GM12801 (cell line): ENCODE results near the gene ABCC4.

Experiments
- TF ChIP-seq, protein P1 (sequence below): IDR thresholded peaks from one replicate; pipeline ENCODE4 v1.5.1; 2011; ENCODE audit warnings: control low read depth; ENCODE audit not compliant: insufficient read length; ENCODE audit errors: extremely low read depth

The ABCC4 gene

DNA sequence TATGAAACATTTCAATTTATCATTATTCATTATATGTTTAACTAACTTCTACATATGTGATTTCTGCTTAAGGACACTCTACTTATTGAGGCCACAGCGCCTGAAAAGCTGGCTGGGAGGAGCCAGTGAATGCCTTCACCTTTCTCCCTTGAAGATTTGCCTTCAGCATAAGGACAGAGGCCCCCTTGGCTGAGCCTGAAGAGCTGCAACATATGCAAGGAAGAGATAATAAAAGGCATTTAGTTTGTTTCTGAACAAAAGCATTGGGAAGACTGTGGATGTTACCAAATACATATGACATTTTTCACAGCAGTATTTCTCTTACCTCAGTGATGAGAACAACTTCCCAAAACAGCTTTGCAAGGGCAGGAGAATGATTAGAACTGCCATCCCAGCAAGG lies 92.1 kb downstream of the ABCC4 start:
- TF ChIP-seq, protein P1, sequence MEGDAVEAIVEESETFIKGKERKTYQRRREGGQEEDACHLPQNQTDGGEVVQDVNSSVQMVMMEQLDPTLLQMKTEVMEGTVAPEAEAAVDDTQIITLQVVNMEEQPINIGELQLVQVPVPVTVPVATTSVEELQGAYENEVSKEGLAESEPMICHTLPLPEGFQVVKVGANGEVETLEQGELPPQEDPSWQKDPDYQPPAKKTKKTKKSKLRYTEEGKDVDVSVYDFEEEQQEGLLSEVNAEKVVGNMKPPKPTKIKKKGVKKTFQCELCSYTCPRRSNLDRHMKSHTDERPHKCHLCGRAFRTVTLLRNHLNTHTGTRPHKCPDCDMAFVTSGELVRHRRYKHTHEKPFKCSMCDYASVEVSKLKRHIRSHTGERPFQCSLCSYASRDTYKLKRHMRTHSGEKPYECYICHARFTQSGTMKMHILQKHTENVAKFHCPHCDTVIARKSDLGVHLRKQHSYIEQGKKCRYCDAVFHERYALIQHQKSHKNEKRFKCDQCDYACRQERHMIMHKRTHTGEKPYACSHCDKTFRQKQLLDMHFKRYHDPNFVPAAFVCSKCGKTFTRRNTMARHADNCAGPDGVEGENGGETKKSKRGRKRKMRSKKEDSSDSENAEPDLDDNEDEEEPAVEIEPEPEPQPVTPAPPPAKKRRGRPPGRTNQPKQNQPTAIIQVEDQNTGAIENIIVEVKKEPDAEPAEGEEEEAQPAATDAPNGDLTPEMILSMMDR: no peak

DNA sequence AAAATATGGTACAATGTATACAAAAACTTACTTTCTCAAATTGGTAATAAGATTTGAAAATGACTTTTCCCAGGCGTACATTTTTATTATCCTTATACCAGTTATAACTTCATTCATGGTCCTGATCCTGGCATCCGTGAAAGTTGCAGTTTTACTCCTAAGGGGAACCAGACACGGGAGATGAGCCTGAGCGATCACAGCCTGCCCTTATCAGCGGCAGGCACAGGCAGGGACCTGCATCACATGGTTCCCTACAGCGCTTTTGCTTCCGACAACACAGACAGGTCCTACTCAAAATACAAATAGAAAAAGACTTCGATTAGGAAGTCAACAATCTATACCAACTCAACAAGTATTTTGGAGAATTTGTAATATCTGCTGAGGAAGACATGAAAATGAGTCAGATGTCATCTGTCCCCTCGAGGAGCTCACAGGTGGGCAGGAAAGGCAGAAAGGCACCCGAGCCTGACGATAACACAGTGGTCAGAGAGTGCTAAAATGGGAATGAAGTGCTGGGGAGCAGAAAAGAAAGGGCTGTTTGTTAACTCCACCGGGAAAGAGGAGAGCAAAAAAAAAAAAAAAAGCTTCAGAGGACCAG lies 93.4 kb downstream of the ABCC4 start:
- TF ChIP-seq, protein P1: no peak

DNA sequence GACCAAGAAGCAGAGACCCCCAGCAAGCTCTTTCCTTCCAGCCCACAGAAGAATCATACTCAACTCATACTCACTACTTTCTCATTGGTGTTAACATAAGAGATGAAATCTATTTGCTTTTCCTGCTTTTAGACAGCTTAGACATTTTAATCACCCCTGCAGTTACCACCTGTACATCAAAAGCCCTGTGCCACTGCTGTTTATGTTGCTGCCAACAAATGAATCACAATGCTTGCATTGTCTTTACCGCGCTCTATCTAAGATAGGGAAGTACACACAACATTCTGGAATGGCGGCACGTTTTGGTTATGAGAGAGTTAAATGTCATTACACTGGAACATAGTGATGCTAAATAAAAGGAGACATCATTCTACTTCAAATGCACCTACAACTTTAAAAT lies 95.1 kb downstream of the ABCC4 start:
- TF ChIP-seq, protein P1: no peak

DNA sequence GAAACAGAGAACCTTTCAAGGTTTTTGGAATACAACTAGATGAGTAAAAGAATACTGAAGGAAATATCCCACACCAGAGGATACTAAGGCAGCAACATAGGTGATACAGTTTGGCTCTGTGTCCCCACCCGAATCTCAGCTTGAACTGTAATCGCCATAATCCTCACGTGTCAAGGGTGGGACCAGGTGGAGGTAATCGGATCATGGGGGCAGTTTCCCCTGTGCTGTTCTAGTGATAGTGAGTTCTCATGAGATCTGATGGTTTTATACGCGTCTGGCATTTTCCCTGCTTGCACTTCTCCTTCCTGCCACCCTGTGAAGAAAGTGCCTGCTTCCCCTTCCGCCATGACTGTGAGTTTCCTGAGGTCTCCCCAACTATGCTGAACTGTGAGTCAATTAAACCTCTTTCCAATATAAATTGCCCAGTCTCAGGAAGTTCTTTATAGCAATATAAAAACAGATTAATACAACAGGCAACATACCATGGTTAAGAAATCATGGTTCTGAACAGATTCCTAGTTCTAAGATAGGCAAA lies 97.0 kb downstream of the ABCC4 start:
- TF ChIP-seq, protein P1: no peak

DNA sequence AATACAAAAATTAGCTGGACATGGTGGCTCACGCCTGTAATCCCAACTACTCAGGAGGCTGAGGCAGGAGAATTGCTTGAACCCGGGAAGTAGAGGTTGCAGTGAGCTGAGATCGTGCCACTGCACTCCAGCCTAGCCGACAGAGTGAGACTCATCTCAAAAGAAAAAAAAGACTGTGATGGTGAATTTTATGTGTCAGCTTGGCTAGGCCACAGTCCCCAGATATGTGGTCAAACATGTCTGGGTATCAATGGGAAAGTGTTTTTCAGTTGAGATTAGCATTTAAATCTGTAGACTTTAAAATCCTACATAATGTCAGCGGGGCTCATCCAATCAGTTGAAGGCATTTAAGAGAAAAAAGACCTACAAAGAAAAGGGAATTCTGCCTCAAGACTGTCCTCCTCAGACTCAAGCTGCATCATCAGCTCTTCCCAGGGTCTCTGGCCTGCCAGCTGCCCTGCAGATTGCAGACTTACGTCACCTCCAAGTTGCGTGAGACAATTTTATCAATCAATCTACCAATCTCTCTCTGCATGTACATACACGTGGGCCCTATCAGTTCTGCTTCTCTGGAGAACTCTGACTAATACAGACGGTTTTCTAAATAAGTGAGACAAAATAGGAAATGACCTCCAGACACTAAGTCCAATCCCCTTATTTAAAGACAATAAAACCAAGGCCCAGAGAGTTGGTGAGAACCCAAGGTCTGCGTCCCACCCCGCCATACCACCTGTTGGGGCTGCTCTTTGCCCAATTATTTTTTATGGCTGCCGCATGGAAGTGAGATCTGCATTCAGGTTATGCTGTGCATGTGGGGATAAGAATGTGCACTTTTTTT lies 99.2 kb downstream of the ABCC4 start:
- TF ChIP-seq, protein P1: no peak

DNA sequence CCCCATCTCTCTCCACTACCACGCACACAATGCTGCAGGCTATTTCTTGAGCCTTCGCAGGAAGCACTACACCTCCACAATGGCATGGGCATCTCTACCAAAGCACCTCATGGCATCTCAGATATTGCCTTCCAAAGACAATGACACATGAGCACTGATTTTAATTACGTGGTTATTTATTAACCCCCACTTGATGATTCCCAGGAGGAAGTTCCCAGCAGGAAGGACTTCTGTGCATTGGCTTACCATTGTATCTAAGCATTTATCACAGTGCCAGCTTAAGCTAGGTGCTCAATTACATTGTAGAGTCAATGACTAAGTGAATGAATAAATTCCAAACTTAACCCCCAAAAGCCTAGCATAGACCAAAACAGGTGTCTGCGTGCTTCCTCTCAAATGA lies 101.4 kb downstream of the ABCC4 start:
- TF ChIP-seq, protein P1: no peak

DNA sequence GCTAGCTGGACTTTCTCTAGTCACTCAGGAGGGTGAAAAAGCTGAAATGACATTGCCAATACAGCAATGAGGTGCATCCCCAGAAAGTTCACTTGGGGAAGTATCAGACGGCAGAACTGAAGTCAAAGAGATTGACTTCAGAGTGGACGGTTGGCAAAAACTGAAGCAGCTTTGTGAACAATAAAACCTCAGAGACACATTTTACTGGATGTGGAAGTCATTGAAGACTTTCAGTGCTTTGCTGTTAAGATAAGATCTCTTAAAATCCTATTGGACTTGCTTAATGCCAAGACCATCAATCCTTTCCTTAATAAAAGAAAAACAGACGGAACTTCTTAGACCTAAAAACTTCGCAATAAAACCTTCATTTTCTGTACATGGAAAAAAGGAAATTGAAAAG lies 103.7 kb downstream of the ABCC4 start:
- TF ChIP-seq, protein P1: no peak
